ENCODE measurements around the gene ZNF324B. TPM values are rescaled to one million over a fixed set of nuclear protein-coding genes. Genes with fewer than 3 reads are reported as not detected.

The ZNF324B gene
- total and polyA plus RNA-seq, 2 of the 4 experiments (the other 2 are of a cell fraction): 3.5 to 4.1 TPM

DNA sequence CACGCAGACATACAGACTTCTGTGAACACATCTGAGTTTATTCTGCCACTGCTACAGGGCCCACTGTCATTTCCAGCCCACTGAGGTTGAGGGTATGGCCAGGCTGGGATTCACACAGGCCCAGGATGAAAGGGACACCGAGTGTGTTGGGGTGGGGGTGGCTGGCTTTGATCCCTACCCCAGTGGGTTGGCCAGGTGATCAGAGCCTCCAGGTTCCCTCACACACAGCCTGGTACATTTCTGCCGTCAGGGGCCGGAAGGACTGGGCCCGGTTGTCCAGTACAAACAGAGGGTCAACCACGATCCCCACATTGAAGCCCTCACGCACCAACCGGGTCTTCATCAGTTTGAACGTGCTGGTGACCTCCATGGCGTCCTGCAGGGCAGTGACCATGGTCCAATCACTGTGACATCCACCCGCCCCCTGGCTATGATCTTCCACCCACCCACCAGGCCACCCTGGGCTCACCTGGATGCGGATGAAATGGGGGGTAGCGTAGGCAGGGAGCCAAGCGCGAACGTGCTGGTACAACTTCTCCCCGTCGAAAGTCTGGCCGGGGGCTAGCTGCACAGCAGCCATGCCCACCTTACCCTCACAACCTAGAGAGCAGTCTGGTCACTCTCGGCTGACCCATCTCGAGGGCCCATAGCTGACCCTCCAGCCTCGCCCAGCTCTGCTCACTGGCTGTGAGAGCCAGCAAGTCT lies 47.0 kb downstream of the ZNF324B start:
- Histone ChIP-seq H4K5ac (ENCODE audit: low read depth, low read length) (peak overlapping the region; percentile 46), H3K9me3 (ENCODE audit: control insufficient read depth, insufficient read depth, low read length) (no peaks in the 10 kb centered on the region), H3K4me2 (ENCODE audit: low read depth, low read length) (peak overlapping the region; percentile 90), H4K20me1 (ENCODE audit: insufficient read depth, low read length) (no peaks in the 10 kb centered on the region), H2BK120ac (ENCODE audit: low read depth, low read length) (no peak overlapping the region), H2AK5ac (ENCODE audit: low read depth, low read length) (peak overlapping the region; percentile 14; the same call in 1 of the 2 replicates), H3K4me1 (ENCODE audit: control insufficient read depth, insufficient read depth, low read length) (peaks cover 4% of the 10 kb centered on the region; the same call in 1 of the 2 replicates), H3K4me3 (ENCODE audit: insufficient read depth, low read depth, low read length) (peak overlapping the region; percentile 53), H3K23ac (ENCODE audit: low read depth, low read length) (no peak overlapping the region), H4K91ac (ENCODE audit: insufficient read depth, low read depth, low read length) (peak overlapping the region; percentile 4; the same call in 1 of the 2 replicates), H3K27ac (ENCODE audit: insufficient read depth, low read length) (no peak overlapping the region; the same call in 1 of the 2 replicates), H3K27me3 (ENCODE audit: control insufficient read depth, insufficient read depth, low read length) (no peaks in the 10 kb centered on the region), H2AK9ac (replicated peaks; ENCODE audit: low read depth, low read length, poor library complexity) (peak overlapping the region; percentile 71), H3K56ac (ENCODE audit: extremely low read depth, insufficient read depth, low read length) (no peak overlapping the region), H3K18ac (ENCODE audit: low read depth, low read length) (no peak overlapping the region), H2BK5ac (ENCODE audit: low read depth, low read length, poor library complexity, severe bottlenecking) (no peak overlapping the region), H4K8ac (ENCODE audit: low read depth in 2 of 2, low read length in 2 of 2) (peak overlapping the region; percentile 87 to 99), H2BK20ac (ENCODE audit: low read depth, low read length) (no peak overlapping the region), H3K79me1 (ENCODE audit: low read depth in 1 of 2, low read length in 2 of 2) (peaks cover 6 to 11% of the 10 kb centered on the region in 2 experiments), H3K4ac (ENCODE audit: low read depth, low read length) (peak overlapping the region; percentile 53; the same call in 1 of the 2 replicates), H2AFZ (replicated peaks; ENCODE audit: low read length, poor library complexity) (peak overlapping the region; percentile 87), H3K9me1 (ENCODE audit: insufficient read depth, low read length) (peaks cover 14% of the 10 kb centered on the region), H3K14ac (replicated peaks; ENCODE audit: low read depth, low read length) (no peak overlapping the region), H3K36me3 (ENCODE audit: control insufficient read depth, insufficient read depth, low read length) (no peaks in the 10 kb centered on the region), H2BK15ac (ENCODE audit: low read depth, low read length) (no peak overlapping the region), H3K9ac (ENCODE audit: low read depth, low read length) (0 out of 2 replicates have a peak overlapping the region, but pooled peaks have one; percentile 15)
- no peak for DNase-seq
- no peak for TF ChIP-seq MXI1 (IDR thresholded peaks at IDR 0.05; ENCODE audit: borderline replicate concordance, low read depth, low read length)
- no peak for TF ChIP-seq RCOR1 (IDR thresholded peaks at IDR 0.05; ENCODE audit: insufficient replicate concordance, low read length)
- no peak for TF ChIP-seq RFX5 (IDR thresholded peaks at IDR 0.05; ENCODE audit: low read depth, low read length)
- TF ChIP-seq SMC3 (IDR thresholded peaks at IDR 0.05; ENCODE audit: low read depth, low read length): no peak
- no peak for TF ChIP-seq BHLHE40 (IDR thresholded peaks at IDR 0.05; ENCODE audit: low read depth, low read length)
- no peak for TF ChIP-seq MAFK (IDR thresholded peaks at IDR 0.05; ENCODE audit: low read depth, low read length)
- no peak for TF ChIP-seq CEBPB (IDR thresholded peaks at IDR 0.05; ENCODE audit: low read depth, low read length)
- TF ChIP-seq, protein P1, sequence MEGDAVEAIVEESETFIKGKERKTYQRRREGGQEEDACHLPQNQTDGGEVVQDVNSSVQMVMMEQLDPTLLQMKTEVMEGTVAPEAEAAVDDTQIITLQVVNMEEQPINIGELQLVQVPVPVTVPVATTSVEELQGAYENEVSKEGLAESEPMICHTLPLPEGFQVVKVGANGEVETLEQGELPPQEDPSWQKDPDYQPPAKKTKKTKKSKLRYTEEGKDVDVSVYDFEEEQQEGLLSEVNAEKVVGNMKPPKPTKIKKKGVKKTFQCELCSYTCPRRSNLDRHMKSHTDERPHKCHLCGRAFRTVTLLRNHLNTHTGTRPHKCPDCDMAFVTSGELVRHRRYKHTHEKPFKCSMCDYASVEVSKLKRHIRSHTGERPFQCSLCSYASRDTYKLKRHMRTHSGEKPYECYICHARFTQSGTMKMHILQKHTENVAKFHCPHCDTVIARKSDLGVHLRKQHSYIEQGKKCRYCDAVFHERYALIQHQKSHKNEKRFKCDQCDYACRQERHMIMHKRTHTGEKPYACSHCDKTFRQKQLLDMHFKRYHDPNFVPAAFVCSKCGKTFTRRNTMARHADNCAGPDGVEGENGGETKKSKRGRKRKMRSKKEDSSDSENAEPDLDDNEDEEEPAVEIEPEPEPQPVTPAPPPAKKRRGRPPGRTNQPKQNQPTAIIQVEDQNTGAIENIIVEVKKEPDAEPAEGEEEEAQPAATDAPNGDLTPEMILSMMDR (conservative IDR thresholded peaks at IDR 0.05; ENCODE audit: low read depth, low read length): no peak
- TF ChIP-seq CHD1 (IDR thresholded peaks at IDR 0.05; ENCODE audit: low read depth, low read length): no peak
- TF ChIP-seq RAD21 (IDR thresholded peaks at IDR 0.05; ENCODE audit: low read length): no peak
- CTCF ChIA-PET: no interaction called here
- dilution Hi-C loops (cut with HindIII; ENCODE audit: low sequenced_read_pairs, unreplicated experiment): no loop called here
- 58% methylated on average over 2 of the region's 22 CpGs; no CpG with 5 or more reads in 1 of the 2 experiments for WGBS, 2 experiments (ENCODE audit: extremely low coverage in 2 of 2, insufficient read length in 1 of 2)
- intact Hi-C loops (cut with micrococcal nuclease): loop anchor here (1.0 kb wide), 2 partner anchors 21 to 111 kb away; partner anchors contain the start of genes RPS5 and ZBTB45
- in situ Hi-C loops (cut with MboI; ENCODE audit: low sequenced_read_pairs): no loop called here
- no TSS peak for BruUV-seq (replicated peaks)
- ATAC-seq (ENCODE audit: low read depth): no peak
- POLR2A ChIA-PET (ENCODE audit: unreplicated experiment): no interaction called here
